ENCODE results near the gene RHBDF2. TPM values are rescaled to one million over a fixed set of nuclear protein-coding genes. Genes with fewer than 3 reads are reported as not detected.

RHBDF2 gene
- total and polyA plus RNA-seq, 5 donors from 2014 or later = 2.5 to 23.8 (median 3.7) TPM

GRCh38 chr17:76545918-76546555, 44.8 kb upstream of the RHBDF2 start:
- no peak for ATAC-seq (ENCODE audit: low read depth in 2 of 2)
- Histone ChIP-seq H3K4me3 (ENCODE audit: low read depth, low read length) (no peak overlapping the region), H3K4me1 (ENCODE audit: control insufficient read depth, insufficient read depth, low read length, poor library complexity, severe bottlenecking) (no peaks in the 10 kb centered on the region), H3K27ac (ENCODE audit: insufficient read depth, low read length, poor library complexity, severe bottlenecking) (no peak overlapping the region), H3K27me3 (ENCODE audit: control insufficient read depth, insufficient read depth, low read length) (no peaks in the 10 kb centered on the region), H3K36me3 (ENCODE audit: control insufficient read depth, insufficient read depth, low read length) (no peaks in the 10 kb centered on the region), H3K9me3 (ENCODE audit: control insufficient read depth in 2 of 2, low read length in 2 of 2) (no peaks in the 10 kb centered on the region)
- no peak for DNase-seq
- Mint-ChIP-seq H3K4me3 (no peak overlapping the region), H3K36me3 (no peaks in the 10 kb centered on the region), H3K27me3 (peaks cover 30% of the 10 kb centered on the region), H3K27ac (peak overlapping the region in 1 of 3 donors; percentile 69), H3K4me1 (peaks cover 0 to 3% (median 0%) of the 10 kb centered on the region in 4 donors), H3K9me3 (no peaks in the 10 kb centered on the region)

- Mint-ChIP-seq H3K9me3 (no peaks in the 10 kb centered on the region), H3K4me1 (no peaks in the 10 kb centered on the region), H3K27ac (peak overlapping the region in 1 of 3 donors; percentile 38), H3K4me3 (no peak overlapping the region), H3K27me3 (peaks cover 36% of the 10 kb centered on the region), H3K36me3 (no peaks in the 10 kb centered on the region)
- ATAC-seq (ENCODE audit: low read depth in 2 of 2) (no peak), DNase-seq (no peak)
- H3K4me3 ChIP-seq (ENCODE audit: low read depth, low read length) = no peak overlapping the region
- H3K27ac ChIP-seq (ENCODE audit: insufficient read depth, low read length, poor library complexity, severe bottlenecking) = no peak overlapping the region
- no peaks in the 10 kb centered on the region for H3K4me1 ChIP-seq (ENCODE audit: control insufficient read depth, insufficient read depth, low read length, poor library complexity, severe bottlenecking)
- no peaks in the 10 kb centered on the region for H3K36me3 ChIP-seq (ENCODE audit: control insufficient read depth, insufficient read depth, low read length)
- no peaks in the 10 kb centered on the region for H3K9me3 ChIP-seq (ENCODE audit: control insufficient read depth in 2 of 2, low read length in 2 of 2)
- H3K27me3 ChIP-seq (ENCODE audit: control insufficient read depth, insufficient read depth, low read length) = no peaks in the 10 kb centered on the region
Observed at GRCh38 chr17:76544546-76545365, 43.5 kb upstream of the RHBDF2 start.

- peaks cover 3% of the 10 kb centered on the region for H3K27me3 ChIP-seq (ENCODE audit: control insufficient read depth, insufficient read depth, low read length)
- ATAC-seq (ENCODE audit: low read depth in 2 of 2) = no peak
Observed at GRCh38 chr17:76543826-76544545, 42.8 kb upstream of the RHBDF2 start.

GRCh38 chr17:76543482-76543825, 42.2 kb upstream of the RHBDF2 start:
- Mint-ChIP-seq H3K36me3 (no peaks in the 10 kb centered on the region), H3K27ac (no peak overlapping the region)
- no peaks in the 10 kb centered on the region for H3K36me3 ChIP-seq (ENCODE audit: control insufficient read depth, insufficient read depth, low read length)

More at GRCh38 chr17:76543826-76544545, 42.8 kb upstream of the RHBDF2 start:
- H3K4me1 Mint-ChIP-seq = peaks cover 0 to 3% (median 0%) of the 10 kb centered on the region in 4 donors
- Histone ChIP-seq H3K4me3 (ENCODE audit: low read depth, low read length) (no peak overlapping the region), H3K36me3 (ENCODE audit: control insufficient read depth, insufficient read depth, low read length) (no peaks in the 10 kb centered on the region), H3K9me3 (ENCODE audit: control insufficient read depth in 2 of 2, low read length in 2 of 2) (no peaks in the 10 kb centered on the region), H3K4me1 (ENCODE audit: control insufficient read depth, insufficient read depth, low read length, poor library complexity, severe bottlenecking) (no peaks in the 10 kb centered on the region), H3K27ac (ENCODE audit: insufficient read depth, low read length, poor library complexity, severe bottlenecking) (no peak overlapping the region)
- H3K27me3 Mint-ChIP-seq = peaks cover 43% of the 10 kb centered on the region
- no peaks in the 10 kb centered on the region for H3K36me3 Mint-ChIP-seq
- peak overlapping the region in 1 of 3 donors; percentile 38 for H3K27ac Mint-ChIP-seq
- H3K4me3 Mint-ChIP-seq = no peak overlapping the region
- H3K9me3 Mint-ChIP-seq = peaks cover 0 to 3% (median 0%) of the 10 kb centered on the region in 7 donors
- DNase-seq = no peak

GRCh38 chr17:76542984-76543383, 41.8 kb upstream of the RHBDF2 start:
- H3K4me3 Mint-ChIP-seq = no peak overlapping the region
- no peak overlapping the region for H3K27ac Mint-ChIP-seq
- peaks cover 0 to 3% (median 0%) of the 10 kb centered on the region in 4 donors for H3K4me1 Mint-ChIP-seq
- Histone ChIP-seq H3K4me3 (ENCODE audit: low read depth, low read length) (no peak overlapping the region), H3K4me1 (ENCODE audit: control insufficient read depth, insufficient read depth, low read length, poor library complexity, severe bottlenecking) (no peaks in the 10 kb centered on the region), H3K27me3 (ENCODE audit: control insufficient read depth, insufficient read depth, low read length) (peaks cover 3% of the 10 kb centered on the region), H3K36me3 (ENCODE audit: control insufficient read depth, insufficient read depth, low read length) (no peaks in the 10 kb centered on the region), H3K9me3 (ENCODE audit: control insufficient read depth in 2 of 2, low read length in 2 of 2) (no peaks in the 10 kb centered on the region), H3K27ac (ENCODE audit: insufficient read depth, low read length, poor library complexity, severe bottlenecking) (no peak overlapping the region)
- ATAC-seq (ENCODE audit: low read depth in 2 of 2) (no peak), DNase-seq (no peak)
- no peaks in the 10 kb centered on the region for H3K36me3 Mint-ChIP-seq
- H3K9me3 Mint-ChIP-seq = peaks cover 0 to 3% (median 0%) of the 10 kb centered on the region in 7 donors
- peaks cover 48% of the 10 kb centered on the region for H3K27me3 Mint-ChIP-seq

More at GRCh38 chr17:76543482-76543825, 42.2 kb upstream of the RHBDF2 start:
- Histone ChIP-seq H3K9me3 (ENCODE audit: control insufficient read depth in 2 of 2, low read length in 2 of 2) (no peaks in the 10 kb centered on the region), H3K4me3 (ENCODE audit: low read depth, low read length) (no peak overlapping the region), H3K4me1 (ENCODE audit: control insufficient read depth, insufficient read depth, low read length, poor library complexity, severe bottlenecking) (no peaks in the 10 kb centered on the region), H3K27me3 (ENCODE audit: control insufficient read depth, insufficient read depth, low read length) (peaks cover 3% of the 10 kb centered on the region), H3K27ac (ENCODE audit: insufficient read depth, low read length, poor library complexity, severe bottlenecking) (no peak overlapping the region)
- H3K27me3 Mint-ChIP-seq = peaks cover 48% of the 10 kb centered on the region
- no peak overlapping the region for H3K4me3 Mint-ChIP-seq
- DNase-seq = no peak
- ATAC-seq (ENCODE audit: low read depth in 2 of 2) = no peak
- H3K4me1 Mint-ChIP-seq = peaks cover 0 to 3% (median 0%) of the 10 kb centered on the region in 4 donors
- peaks cover 0 to 3% (median 0%) of the 10 kb centered on the region in 7 donors for H3K9me3 Mint-ChIP-seq

GRCh38 chr17:76542566-76542971, 41.3 kb upstream of the RHBDF2 start:
- H3K27me3 Mint-ChIP-seq = peaks cover 48% of the 10 kb centered on the region
- no peak overlapping the region for H3K27ac ChIP-seq (ENCODE audit: insufficient read depth, low read length, poor library complexity, severe bottlenecking)
- no peaks in the 10 kb centered on the region for H3K9me3 ChIP-seq (ENCODE audit: control insufficient read depth in 2 of 2, low read length in 2 of 2)
- H3K27me3 ChIP-seq (ENCODE audit: control insufficient read depth, insufficient read depth, low read length) = peaks cover 3% of the 10 kb centered on the region
- ATAC-seq (ENCODE audit: low read depth in 2 of 2) (no peak), DNase-seq (no peak)
- peak overlapping the region in 1 of 3 donors; percentile 80 for H3K27ac Mint-ChIP-seq
- no peak overlapping the region for H3K4me3 ChIP-seq (ENCODE audit: low read depth, low read length)
- no peak overlapping the region for H3K4me3 Mint-ChIP-seq
- peaks cover 0 to 3% (median 0%) of the 10 kb centered on the region in 7 donors for H3K9me3 Mint-ChIP-seq
- H3K4me1 ChIP-seq (ENCODE audit: control insufficient read depth, insufficient read depth, low read length, poor library complexity, severe bottlenecking) = no peaks in the 10 kb centered on the region
- H3K36me3 Mint-ChIP-seq = no peaks in the 10 kb centered on the region
- H3K4me1 Mint-ChIP-seq = peaks cover 0 to 3% (median 0%) of the 10 kb centered on the region in 4 donors
- H3K36me3 ChIP-seq (ENCODE audit: control insufficient read depth, insufficient read depth, low read length) = no peaks in the 10 kb centered on the region

- ATAC-seq (ENCODE audit: low read depth in 2 of 2) (no peak), DNase-seq (no peak)
- Histone ChIP-seq H3K27me3 (ENCODE audit: control insufficient read depth, insufficient read depth, low read length) (peaks cover 3% of the 10 kb centered on the region), H3K9me3 (ENCODE audit: control insufficient read depth in 2 of 2, low read length in 2 of 2) (no peaks in the 10 kb centered on the region), H3K4me1 (ENCODE audit: control insufficient read depth, insufficient read depth, low read length, poor library complexity, severe bottlenecking) (no peaks in the 10 kb centered on the region), H3K36me3 (ENCODE audit: control insufficient read depth, insufficient read depth, low read length) (no peaks in the 10 kb centered on the region), H3K4me3 (ENCODE audit: low read depth, low read length) (no peak overlapping the region), H3K27ac (ENCODE audit: insufficient read depth, low read length, poor library complexity, severe bottlenecking) (no peak overlapping the region)
- no peak overlapping the region for H3K27ac Mint-ChIP-seq
- peaks cover 0 to 3% (median 0%) of the 10 kb centered on the region in 4 donors for H3K4me1 Mint-ChIP-seq
- peaks cover 49% of the 10 kb centered on the region for H3K27me3 Mint-ChIP-seq
- H3K9me3 Mint-ChIP-seq = peaks cover 0 to 3% (median 0%) of the 10 kb centered on the region in 7 donors
- H3K36me3 Mint-ChIP-seq = no peaks in the 10 kb centered on the region
- H3K4me3 Mint-ChIP-seq = no peak overlapping the region
Observed at GRCh38 chr17:76541739-76542454, 40.7 kb upstream of the RHBDF2 start.

Data from CD4-positive, CD25-positive, alpha-beta regulatory T cell (primary cell).